HepG2 (cell line): ENCODE results near the gene DCPS. TPM values are rescaled to one million over a fixed set of nuclear protein-coding genes. Genes with fewer than 3 reads are reported as not detected.

Experiments
- E2F2 ChIP-seq: sonication (generic); formaldehyde crosslinking; IDR thresholded peaks from 2 replicates; pipeline ENCODE4 v1.4.0; 2020; ENCODE audit warnings: missing genetic modification reagents, borderline replicate concordance
- PRDM10 ChIP-seq: sonication (generic); formaldehyde crosslinking; IDR thresholded peaks from 2 replicates; pipeline ENCODE4 v1.4.0; 2020; ENCODE audit warnings: low read depth, missing genetic modification reagents
- RBM22 ChIP-seq: fragments of 200-400 bp; formaldehyde crosslinking; optimal IDR thresholded peaks from 2 replicates; pipeline ENCODE3; 2017; ENCODE audit warnings: mild to moderate bottlenecking, low read length, moderate library complexity
- SUZ12 ChIP-seq: fragments of 150-350 bp; IDR thresholded peaks from 2 replicates; pipeline ENCODE4 v1.6.1; 2014; ENCODE audit warnings: low read depth, low read length
- ZFX ChIP-seq: sonication (generic); formaldehyde crosslinking; IDR thresholded peaks from 2 replicates; pipeline ENCODE4 v1.4.0; 2020; ENCODE audit warnings: mild to moderate bottlenecking, low read depth, missing genetic modification reagents, moderate library complexity
- ZNF407 ChIP-seq: sonication (generic); formaldehyde crosslinking; IDR thresholded peaks from one replicate; pipeline ENCODE4 v1.5.1; 2020; ENCODE audit warnings: mild to moderate bottlenecking, missing genetic modification reagents; ENCODE audit errors: not compliant biosample characterization
- ZNF816 ChIP-seq: sonication (generic); formaldehyde crosslinking; IDR thresholded peaks from 2 replicates; pipeline ENCODE4 v1.8.0; 2022; ENCODE audit warnings: missing genetic modification reagents, mild to moderate bottlenecking, borderline replicate concordance
- polyA plus RNA-seq, 8 experiments: library from polyadenylated mRNA; depleted of rRNA in 3 of 8; stranded (reverse) in 7 of 8; unstranded in 1 of 8; fragments of >200 nt; fragmentation: Illumina TruSeq in 4 of 8; extraction: Trizol in 4 of 8; gene quantifications; 2 replicates each; pipeline versions ENCODE4 v1.2.1 to v1.2.3, GENCODE V29; 2011 to 2016; ENCODE audit warnings: low read depth in 4 of 8, missing spikeins in 1 of 8, mixed read lengths in 1 of 8; ENCODE audit not compliant: insufficient read depth in 1 of 8
- total RNA-seq, 5 experiments: library from RNA; depleted of rRNA; stranded (reverse); fragments of >200 nt; fragmentation: Illumina TruSeq; extraction: Trizol; gene quantifications; 2 replicates each; pipeline ENCODE4 v1.2.3, GENCODE V29; 2016; ENCODE audit warnings: low read depth in 1 of 5

The DCPS gene
- total and polyA plus RNA-seq, 2 of the 13 experiments (the other 11 are each of a cell fraction or from before 2014, with no cell fraction given) = 21.9 to 22.5 TPM

- no peak for TF ChIP-seq ZNF407
- no peak for TF ChIP-seq ZNF816 (CRISPR knock-in tag)
- TF ChIP-seq SUZ12 = no peak
- no peak for TF ChIP-seq E2F2 (CRISPR knock-in tag)
- TF ChIP-seq PRDM10 (CRISPR knock-in tag) = peak; percentile 87
- peak; percentile 41; the same call in 1 of the 2 replicates for TF ChIP-seq ZFX (CRISPR knock-in tag)
- TF ChIP-seq RBM22 = no peak
Observed at GRCh38 chr11:126355926-126356897, 52.4 kb downstream of the DCPS start (continued).
